Neural cell (in vitro differentiated cells): ENCODE measurements around the gene SDS. TPM values are rescaled to one million over a fixed set of nuclear protein-coding genes. Genes with fewer than 3 reads are reported as not detected.

ENCODE experiments used
- H2AFZ ChIP-seq: fragments of 200-600, 300-800 bp; sonication (generic), shearing (Covaris generic); 2 replicates; pipeline ENCODE4 v1.6.0; 2014; ENCODE audit warnings: low read depth, mild to moderate bottlenecking, antibody characterized with exemption, low read length, moderate library complexity
- H3F3A ChIP-seq: fragments of 200-600 bp; shearing (Covaris generic); 2 replicates; pipeline ENCODE4 v1.6.1; 2016; ENCODE audit warnings: mild to moderate bottlenecking, moderate library complexity, mixed read lengths, antibody characterized with exemption, low read length; ENCODE audit not compliant: insufficient read depth, poor library complexity, severe bottlenecking
- H3K27ac ChIP-seq: fragments of 200-600, 300-800 bp; sonication (generic), shearing (Covaris generic); 2 replicates; pipeline ENCODE4 v1.5.1; 2014; ENCODE audit warnings: mild to moderate bottlenecking, low read length, moderate library complexity
- H3K27me3 ChIP-seq: fragments of 300-800, 200-600 bp; sonication (generic), shearing (Covaris generic); 2 replicates; pipeline ENCODE4 v1.6.0; 2014; ENCODE audit warnings: mild to moderate bottlenecking, low read depth, low read length, moderate library complexity; ENCODE audit not compliant: insufficient read depth
- H3K36me3 ChIP-seq: fragments of 300-800, 200-600 bp; sonication (generic), shearing (Covaris generic); 2 replicates; pipeline ENCODE4 v1.5.1; 2014; ENCODE audit warnings: mild to moderate bottlenecking, antibody characterized with exemption, low read length, moderate library complexity; ENCODE audit not compliant: insufficient read depth
- H3K4me2 ChIP-seq: fragments of 300-800, 200-600 bp; sonication (generic), shearing (Covaris generic); 2 replicates; pipeline ENCODE4 v1.6.0; 2014; ENCODE audit warnings: mild to moderate bottlenecking, low read length
- H3K4me3 ChIP-seq: fragments of 300-800, 200-600 bp; sonication (generic), shearing (Covaris generic); 2 replicates; pipeline ENCODE4 v1.5.1; 2014; ENCODE audit warnings: mild to moderate bottlenecking, low read length, moderate library complexity
- H3K79me2 ChIP-seq: fragments of 200-600 bp; shearing (Covaris generic); replicated peaks from 2 replicates; pipeline ENCODE4 v1.6.0; 2014; ENCODE audit warnings: mild to moderate bottlenecking, low read length, moderate library complexity; ENCODE audit not compliant: insufficient read depth
- H3K9ac ChIP-seq: fragments of 300-800, 200-600 bp; sonication (generic), shearing (Covaris generic); 2 replicates; pipeline ENCODE4 v1.6.1; 2016; ENCODE audit warnings: mild to moderate bottlenecking, low read length, mixed read lengths
- H3K9me2 ChIP-seq: fragments of 200-600 bp; shearing (Covaris generic); 2 replicates; pipeline ENCODE4 v1.6.1; 2016; ENCODE audit warnings: mild to moderate bottlenecking, low read length, mixed read lengths; ENCODE audit not compliant: insufficient read depth
- H3K9me3 ChIP-seq: fragments of 200-600, 300-800 bp; sonication (generic), shearing (Covaris generic); 2 replicates; pipeline ENCODE4 v1.6.1; 2016; ENCODE audit warnings: mild to moderate bottlenecking, mixed run types, low read length, moderate library complexity, mixed read lengths
- H4K20me1 ChIP-seq: fragments of 200-600 bp; shearing (Covaris generic); 2 replicates; pipeline ENCODE4 v1.6.1; 2016; ENCODE audit warnings: mild to moderate bottlenecking, mixed run types; ENCODE audit not compliant: insufficient read depth
- EP300 ChIP-seq: fragments of 450-650 bp; conservative IDR thresholded peaks from 2 replicates; pipeline ENCODE4 v1.6.1; 2014; ENCODE audit warnings: antibody characterized with exemption, mild to moderate bottlenecking, moderate library complexity; ENCODE audit not compliant: poor library complexity, severe bottlenecking
- EZH2 ChIP-seq: fragments of 200-600, 300-800 bp; shearing (Covaris generic), sonication (generic); IDR thresholded peaks from 2 replicates; pipeline ENCODE4 v1.6.1; 2014; ENCODE audit warnings: antibody characterized with exemption, low read length, borderline replicate concordance, mild to moderate bottlenecking; ENCODE audit not compliant: insufficient read depth, poor library complexity, severe bottlenecking
- MXI1 ChIP-seq: fragments of 450-650 bp; conservative IDR thresholded peaks from 2 replicates; pipeline ENCODE4 v1.6.1; 2014; ENCODE audit warnings: antibody characterized with exemption, mild to moderate bottlenecking; ENCODE audit not compliant: poor library complexity, severe bottlenecking
- POLR2AphosphoS5 ChIP-seq: IDR thresholded peaks from 2 replicates; pipeline ENCODE4 v1.6.1; 2012
- RAD21 ChIP-seq: fragments of 450-650 bp; conservative IDR thresholded peaks from 2 replicates; pipeline ENCODE4 v1.6.1; 2014; ENCODE audit warnings: antibody characterized with exemption, mild to moderate bottlenecking, moderate library complexity
- SMC3 ChIP-seq: fragments of 450-650 bp; conservative IDR thresholded peaks from 2 replicates; pipeline ENCODE4 v1.6.1; 2014; ENCODE audit warnings: antibody characterized with exemption, mild to moderate bottlenecking, moderate library complexity; ENCODE audit not compliant: poor library complexity
- TAF1 ChIP-seq: IDR thresholded peaks from 2 replicates; pipeline ENCODE4 v1.6.1; 2012; ENCODE audit warnings: low read depth
- polyA plus RNA-seq: library from polyadenylated mRNA; depleted of rRNA; stranded (reverse); fragments of >200 nt; gene quantifications from 2 replicates; pipeline ENCODE4 v1.2.3, GENCODE V29; 2014
- TF ChIP-seq, protein P1 (sequence below): fragments of 450-650 bp; IDR thresholded peaks from 2 replicates; pipeline ENCODE4 v1.5.1; 2014; ENCODE audit warnings: antibody characterized with exemption, mild to moderate bottlenecking, moderate library complexity; ENCODE audit not compliant: poor library complexity, severe bottlenecking
- TF ChIP-seq, protein P2 (sequence below): IDR thresholded peaks from 2 replicates; pipeline ENCODE4 v1.6.1; 2012; ENCODE audit warnings: borderline replicate concordance

SDS gene
- polyA plus RNA-seq, 1 donor from 2014 or later: not detected

GRCh38 chr12:113373969-113374368 is 29.7 kb downstream of the SDS start:
- no peaks in the 10 kb centered on the region for H3F3A ChIP-seq
- no peaks in the 10 kb centered on the region for H3K9me2 ChIP-seq
- no peak overlapping the region for H3K4me3 ChIP-seq
- no peaks in the 10 kb centered on the region for H3K27me3 ChIP-seq
- H3K79me2 ChIP-seq: no peaks in the 10 kb centered on the region
- H4K20me1 ChIP-seq: no peaks in the 10 kb centered on the region
- H3K36me3 ChIP-seq: no peaks in the 10 kb centered on the region
- TF ChIP-seq SMC3 (no peak), TAF1 (no peak), POLR2AphosphoS5 (no peak), MXI1 (no peak), EZH2 (no peak), EP300 (no peak)
- TF ChIP-seq, protein P1, sequence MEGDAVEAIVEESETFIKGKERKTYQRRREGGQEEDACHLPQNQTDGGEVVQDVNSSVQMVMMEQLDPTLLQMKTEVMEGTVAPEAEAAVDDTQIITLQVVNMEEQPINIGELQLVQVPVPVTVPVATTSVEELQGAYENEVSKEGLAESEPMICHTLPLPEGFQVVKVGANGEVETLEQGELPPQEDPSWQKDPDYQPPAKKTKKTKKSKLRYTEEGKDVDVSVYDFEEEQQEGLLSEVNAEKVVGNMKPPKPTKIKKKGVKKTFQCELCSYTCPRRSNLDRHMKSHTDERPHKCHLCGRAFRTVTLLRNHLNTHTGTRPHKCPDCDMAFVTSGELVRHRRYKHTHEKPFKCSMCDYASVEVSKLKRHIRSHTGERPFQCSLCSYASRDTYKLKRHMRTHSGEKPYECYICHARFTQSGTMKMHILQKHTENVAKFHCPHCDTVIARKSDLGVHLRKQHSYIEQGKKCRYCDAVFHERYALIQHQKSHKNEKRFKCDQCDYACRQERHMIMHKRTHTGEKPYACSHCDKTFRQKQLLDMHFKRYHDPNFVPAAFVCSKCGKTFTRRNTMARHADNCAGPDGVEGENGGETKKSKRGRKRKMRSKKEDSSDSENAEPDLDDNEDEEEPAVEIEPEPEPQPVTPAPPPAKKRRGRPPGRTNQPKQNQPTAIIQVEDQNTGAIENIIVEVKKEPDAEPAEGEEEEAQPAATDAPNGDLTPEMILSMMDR: no peak
- no peak overlapping the region for H3K9ac ChIP-seq
- H2AFZ ChIP-seq: no peak overlapping the region
- no peak overlapping the region for H3K4me2 ChIP-seq
- no peaks in the 10 kb centered on the region for H3K9me3 ChIP-seq
- no peak overlapping the region for H3K27ac ChIP-seq

- no peaks in the 10 kb centered on the region for H3K27me3 ChIP-seq
- H3K9ac ChIP-seq: no peak overlapping the region
- H3K79me2 ChIP-seq: no peaks in the 10 kb centered on the region
- H3K9me2 ChIP-seq: no peaks in the 10 kb centered on the region
- no peak overlapping the region for H3K27ac ChIP-seq
- H2AFZ ChIP-seq: no peak overlapping the region
- no peak for TF ChIP-seq EP300
- no peak for TF ChIP-seq MXI1
- TF ChIP-seq POLR2AphosphoS5: no peak
- no peak for TF ChIP-seq SMC3
- no peak for TF ChIP-seq TAF1
- TF ChIP-seq, protein P1: no peak
- no peak for TF ChIP-seq EZH2
- TF ChIP-seq, protein P2, sequence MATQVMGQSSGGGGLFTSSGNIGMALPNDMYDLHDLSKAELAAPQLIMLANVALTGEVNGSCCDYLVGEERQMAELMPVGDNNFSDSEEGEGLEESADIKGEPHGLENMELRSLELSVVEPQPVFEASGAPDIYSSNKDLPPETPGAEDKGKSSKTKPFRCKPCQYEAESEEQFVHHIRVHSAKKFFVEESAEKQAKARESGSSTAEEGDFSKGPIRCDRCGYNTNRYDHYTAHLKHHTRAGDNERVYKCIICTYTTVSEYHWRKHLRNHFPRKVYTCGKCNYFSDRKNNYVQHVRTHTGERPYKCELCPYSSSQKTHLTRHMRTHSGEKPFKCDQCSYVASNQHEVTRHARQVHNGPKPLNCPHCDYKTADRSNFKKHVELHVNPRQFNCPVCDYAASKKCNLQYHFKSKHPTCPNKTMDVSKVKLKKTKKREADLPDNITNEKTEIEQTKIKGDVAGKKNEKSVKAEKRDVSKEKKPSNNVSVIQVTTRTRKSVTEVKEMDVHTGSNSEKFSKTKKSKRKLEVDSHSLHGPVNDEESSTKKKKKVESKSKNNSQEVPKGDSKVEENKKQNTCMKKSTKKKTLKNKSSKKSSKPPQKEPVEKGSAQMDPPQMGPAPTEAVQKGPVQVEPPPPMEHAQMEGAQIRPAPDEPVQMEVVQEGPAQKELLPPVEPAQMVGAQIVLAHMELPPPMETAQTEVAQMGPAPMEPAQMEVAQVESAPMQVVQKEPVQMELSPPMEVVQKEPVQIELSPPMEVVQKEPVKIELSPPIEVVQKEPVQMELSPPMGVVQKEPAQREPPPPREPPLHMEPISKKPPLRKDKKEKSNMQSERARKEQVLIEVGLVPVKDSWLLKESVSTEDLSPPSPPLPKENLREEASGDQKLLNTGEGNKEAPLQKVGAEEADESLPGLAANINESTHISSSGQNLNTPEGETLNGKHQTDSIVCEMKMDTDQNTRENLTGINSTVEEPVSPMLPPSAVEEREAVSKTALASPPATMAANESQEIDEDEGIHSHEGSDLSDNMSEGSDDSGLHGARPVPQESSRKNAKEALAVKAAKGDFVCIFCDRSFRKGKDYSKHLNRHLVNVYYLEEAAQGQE: no peak
- no peak for TF ChIP-seq RAD21
- H3K36me3 ChIP-seq: no peaks in the 10 kb centered on the region
- H3K9me3 ChIP-seq: no peaks in the 10 kb centered on the region
- H3K4me2 ChIP-seq: no peak overlapping the region
- H4K20me1 ChIP-seq: no peaks in the 10 kb centered on the region
- H3K4me3 ChIP-seq: no peak overlapping the region
- H3F3A ChIP-seq: no peaks in the 10 kb centered on the region
Observed at GRCh38 chr12:113373440-113373839, 30.2 kb downstream of the SDS start.
